Activated CD4-positive, alpha-beta T cell treated with anti-CD3 and anti-CD28 coated beads for 36 hours (primary cell): ENCODE results near the gene ZNF44. TPM values are rescaled to one million over a fixed set of nuclear protein-coding genes. Genes with fewer than 3 reads are reported as not detected.

Experiments
- ATAC-seq: fragments of 200-7000 bp; cut with Tn5 transposase; one replicate; pipeline ENCODE4 v1.10.0; 2021; ENCODE audit warnings: mild to moderate bottlenecking, moderate library complexity
- CTCF ChIA-PET: fragments of 350-600 bp; sonication (Branson Sonifier 250); formaldehyde crosslinking; loops from one replicate; lab custom pipeline; 2021; ENCODE audit warnings: antibody characterized with exemption; lab: Charles Lee
- POLR2A ChIA-PET: fragments of 350-600 bp; sonication (Branson Sonifier 250); formaldehyde crosslinking; loops from one replicate; lab custom pipeline; 2021; ENCODE audit warnings: antibody characterized with exemption, inconsistent platforms; lab: Charles Lee
- DNase-seq: peaks from one replicate; pipeline ENCODE4 v3.0.0-alpha.2; 2020
- H3K27ac Mint-ChIP-seq: one replicate; pipeline ENCODE4 v1.8.0; 2021; ENCODE audit warnings: mixed read lengths
- H3K27me3 Mint-ChIP-seq: one replicate; pipeline ENCODE4 v1.8.0; 2021; ENCODE audit warnings: mixed read lengths
- H3K36me3 Mint-ChIP-seq: one replicate; pipeline ENCODE4 v1.8.0; 2021; ENCODE audit warnings: low read depth, mixed read lengths
- H3K4me1 Mint-ChIP-seq: one replicate; pipeline ENCODE4 v1.8.0; 2021; ENCODE audit warnings: mixed read lengths
- H3K4me3 Mint-ChIP-seq: one replicate; pipeline ENCODE4 v1.8.0; 2021; ENCODE audit warnings: mild to moderate bottlenecking, moderate library complexity, mixed read lengths
- H3K9me3 Mint-ChIP-seq: one replicate; pipeline ENCODE4 v1.8.0; 2021; ENCODE audit warnings: low read depth, mixed read lengths
- intact Hi-C, 2 experiments: fragments of 100-400 bp; cut with DNase I in 1 of 2; cut with micrococcal nuclease in 1 of 2; formaldehyde crosslinking; loops; one replicate each; pipeline versions ENCODE4 v1.14.2 to v1.15.1; 2022 to 2024; cut with DNase I, micrococcal nuclease
- total RNA-seq, 2 experiments: library from RNA; stranded (reverse); gene quantifications; one replicate each; pipeline ENCODE4 v1.2.3, GENCODE V29; 2021

Gene ZNF44
- total RNA-seq, 2 experiments from 2014 or later: 7.3 to 8.1 TPM

DNA sequence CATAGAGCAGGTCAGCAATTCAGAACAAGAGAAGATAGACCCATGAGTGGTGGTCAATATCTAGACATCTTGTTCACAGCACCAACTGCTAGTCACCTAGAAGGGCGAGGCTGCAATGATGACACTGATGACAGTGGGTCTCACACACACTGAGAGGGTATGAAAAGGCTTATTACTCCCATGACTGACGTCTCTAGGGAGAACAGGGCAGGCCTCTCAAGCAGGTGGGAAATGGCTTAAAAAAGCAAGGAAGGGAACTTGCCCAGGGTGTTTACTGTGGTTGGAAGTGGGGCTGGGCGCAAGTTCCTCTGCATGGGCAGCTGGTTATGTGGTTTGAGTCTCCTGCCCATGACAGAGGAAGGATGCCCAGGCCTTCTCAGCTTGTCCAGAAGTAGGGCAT lies 33.8 kb downstream of the ZNF44 start:
- ChIA-PET POLR2A (no interaction called here), CTCF (interaction anchor here (0.7 kb wide), 1 partner anchor 158 kb away, joined by 3 read pairs; no protein-coding TSS in a partner anchor)
- H3K4me1 Mint-ChIP-seq: no peaks in the 10 kb centered on the region
- peaks cover 36% of the 10 kb centered on the region for H3K9me3 Mint-ChIP-seq
- H3K27ac Mint-ChIP-seq: no peak overlapping the region
- no peak overlapping the region for H3K4me3 Mint-ChIP-seq
- intact Hi-C loops: no loop called here
- H3K36me3 Mint-ChIP-seq: peaks cover 17% of the 10 kb centered on the region
- DNase-seq (no peak), ATAC-seq (no peak)
- no peaks in the 10 kb centered on the region for H3K27me3 Mint-ChIP-seq

DNA sequence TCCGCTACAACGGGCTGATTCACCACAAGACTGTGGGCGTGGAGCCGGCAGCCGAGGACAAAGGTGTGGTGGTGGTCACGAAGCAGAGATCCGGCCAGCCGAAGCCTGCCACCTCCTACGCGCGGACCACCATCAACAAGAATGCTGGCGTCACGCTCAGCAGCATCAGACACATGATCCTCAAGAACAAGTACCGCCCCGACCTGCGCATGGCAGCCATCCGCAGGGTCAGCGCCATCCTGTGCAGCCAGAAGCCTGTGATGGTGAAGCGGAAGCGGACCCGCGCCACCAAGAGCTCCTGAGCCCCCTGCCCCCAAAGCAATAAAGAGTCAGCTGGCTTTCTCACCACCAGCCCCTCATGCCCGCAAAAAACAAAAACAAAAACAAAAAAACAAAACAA lies 34.4 kb downstream of the ZNF44 start:
- Mint-ChIP-seq H3K27me3 (no peaks in the 10 kb centered on the region), H3K9me3 (peaks cover 34% of the 10 kb centered on the region), H3K36me3 (peaks cover 13% of the 10 kb centered on the region), H3K4me3 (no peak overlapping the region), H3K4me1 (peaks cover 4% of the 10 kb centered on the region), H3K27ac (no peak overlapping the region)
- ATAC-seq (no peak), DNase-seq (no peak)
- intact Hi-C loops: no loop called here
- ChIA-PET CTCF (interaction anchor here (0.7 kb wide), 1 partner anchor 159 kb away, joined by 3 read pairs; no protein-coding TSS in a partner anchor), POLR2A (no interaction called here)

DNA sequence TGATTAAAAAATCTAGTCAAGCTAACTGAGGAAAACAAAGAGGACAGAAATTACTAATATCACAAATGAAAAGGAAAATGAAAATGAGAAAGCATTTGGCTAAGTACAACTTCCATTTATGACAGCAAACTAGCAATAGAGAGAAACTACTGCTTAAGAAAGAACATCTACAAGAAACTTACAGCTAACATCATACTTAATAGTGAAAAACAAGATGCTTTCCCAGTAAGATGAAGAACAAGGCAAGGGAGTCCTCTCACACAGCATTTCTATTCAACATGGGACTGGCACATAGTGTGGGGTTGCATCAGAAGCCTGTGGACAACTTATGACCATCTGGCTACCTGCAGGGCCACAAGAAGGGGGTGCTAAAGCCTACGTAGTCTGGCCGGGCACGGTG lies 39.3 kb downstream of the ZNF44 start:
- H3K27ac Mint-ChIP-seq: peak overlapping the region; percentile 48
- intact Hi-C loops: no loop called here
- H3K27me3 Mint-ChIP-seq: no peaks in the 10 kb centered on the region
- H3K9me3 Mint-ChIP-seq: peaks cover 29% of the 10 kb centered on the region
- H3K4me1 Mint-ChIP-seq: peaks cover 8% of the 10 kb centered on the region
- no peak overlapping the region for H3K4me3 Mint-ChIP-seq
- POLR2A ChIA-PET: interaction anchor here (1.2 kb wide), 1 partner anchor 78 kb away, joined by 3 read pairs; the partner anchor contains the start of gene ZNF563
- peak; percentile 74 for ATAC-seq
- H3K36me3 Mint-ChIP-seq: peaks cover 23% of the 10 kb centered on the region
- CTCF ChIA-PET: interaction anchor here (0.6 to 1.0 kb wide), 3 partner anchors 110 to 324 kb away, joined by 3 to 4 read pairs (median 3); partner anchors contain the start of gene ZNF442
- peak; percentile 11 for DNase-seq

DNA sequence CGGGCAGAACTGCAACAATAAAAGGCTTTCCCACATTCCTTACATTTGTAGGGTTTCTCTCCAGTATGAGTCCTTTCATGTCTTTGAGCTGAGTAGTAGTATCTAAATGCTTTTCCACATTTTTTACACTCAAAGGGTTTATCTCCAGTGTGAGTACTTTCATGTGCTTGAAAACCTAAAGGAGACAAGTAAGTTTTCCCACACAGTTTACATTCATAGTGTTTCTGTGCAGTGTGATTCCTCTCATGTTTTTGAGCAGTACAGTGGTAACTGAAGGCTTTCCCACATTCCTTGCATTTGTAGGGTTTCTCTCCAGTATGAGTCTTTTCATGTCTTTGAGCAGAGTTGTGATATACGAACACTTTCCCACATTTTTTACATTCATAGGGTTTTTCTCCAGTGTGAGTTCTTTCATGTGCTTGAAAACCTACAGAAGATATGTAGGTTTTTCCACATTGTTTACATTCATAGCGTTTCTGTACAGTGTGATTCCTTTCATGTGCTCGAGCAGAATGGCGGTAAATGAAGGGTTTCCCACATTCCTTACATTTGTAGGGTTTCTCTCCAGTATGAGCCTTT lies 47.0 kb downstream of the ZNF44 start:
- H3K9me3 Mint-ChIP-seq: peaks cover 41% of the 10 kb centered on the region

DNA sequence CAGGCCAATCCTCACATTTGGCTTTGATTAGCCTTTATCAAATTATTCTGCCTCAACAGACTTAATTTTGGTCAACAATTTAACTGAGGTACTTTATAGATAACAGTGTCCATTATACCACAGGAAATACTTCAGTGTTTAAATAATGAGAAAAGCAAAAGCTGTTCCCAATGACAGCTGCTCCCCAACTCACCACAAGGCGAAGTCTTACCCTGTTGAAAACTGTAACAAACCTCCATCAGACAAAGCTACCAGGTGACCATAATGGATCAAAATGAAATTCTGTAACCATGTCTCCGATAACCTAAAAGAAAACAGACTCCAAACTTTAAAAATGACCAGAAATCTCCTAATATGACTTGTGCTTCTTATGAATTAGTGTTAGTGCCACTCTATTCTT lies 50.3 kb downstream of the ZNF44 start:
- Mint-ChIP-seq H3K4me3 (no peak overlapping the region), H3K9me3 (peaks cover 45% of the 10 kb centered on the region), H3K27ac (no peak overlapping the region), H3K27me3 (no peaks in the 10 kb centered on the region), H3K36me3 (peaks cover 56% of the 10 kb centered on the region), H3K4me1 (no peaks in the 10 kb centered on the region)
- no peak for DNase-seq
- no peak for ATAC-seq
- ChIA-PET CTCF (interaction anchor here (0.6 to 1.0 kb wide), 3 partner anchors 8 to 121 kb away, joined by 3 to 4 read pairs (median 3); partner anchors contain the start of gene ZNF442), POLR2A (no interaction called here)
- intact Hi-C loops: no loop called here

More for the DNA sequence above, 47.0 kb downstream of the ZNF44 start:
- ATAC-seq: no peak
- ChIA-PET CTCF (no interaction called here), POLR2A (no interaction called here)
- Mint-ChIP-seq H3K36me3 (peaks cover 62% of the 10 kb centered on the region), H3K27me3 (no peaks in the 10 kb centered on the region), H3K4me1 (no peaks in the 10 kb centered on the region), H3K27ac (no peak overlapping the region), H3K4me3 (no peak overlapping the region)
- no peak for DNase-seq
- intact Hi-C loops: no loop called here

DNA sequence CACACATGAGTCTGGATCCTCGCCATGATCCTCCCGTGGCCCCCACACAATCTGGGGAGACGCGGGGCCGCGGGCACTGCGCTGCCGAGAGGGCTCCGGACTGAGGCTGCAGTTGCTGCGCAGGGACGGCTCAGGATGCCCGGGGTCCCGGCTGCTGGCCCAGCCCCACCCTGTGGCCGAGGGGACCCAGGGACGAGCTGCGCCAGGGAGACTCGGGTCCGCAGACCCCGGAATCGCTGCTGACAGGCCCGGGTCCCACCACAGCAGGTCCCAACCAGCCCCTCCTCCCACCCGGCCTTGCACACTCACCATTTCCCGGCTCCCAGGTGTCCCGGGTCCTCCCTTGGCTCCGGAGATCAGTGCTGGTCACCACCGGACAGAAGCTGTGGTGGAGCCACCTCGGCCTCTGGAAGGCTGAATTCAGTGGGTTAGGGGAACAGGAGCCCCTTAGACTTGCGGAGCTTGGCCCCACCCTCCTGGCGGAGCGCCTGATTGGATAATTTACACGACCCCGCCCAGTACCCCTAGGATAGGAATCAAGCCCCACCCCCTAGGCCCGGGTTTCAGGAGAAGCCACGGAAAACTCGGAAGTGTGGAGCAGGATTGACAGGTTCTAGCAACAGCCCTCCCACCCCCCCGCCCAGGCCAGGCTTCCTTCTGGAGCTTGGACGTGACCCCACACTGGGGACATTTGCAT lies 57.4 kb downstream of the ZNF44 start:
- DNase-seq: no peak
- Mint-ChIP-seq H3K4me1 (no peaks in the 10 kb centered on the region), H3K36me3 (peaks cover 43% of the 10 kb centered on the region), H3K27me3 (no peaks in the 10 kb centered on the region), H3K4me3 (no peak overlapping the region), H3K9me3 (peaks cover 16% of the 10 kb centered on the region), H3K27ac (no peak overlapping the region)
- POLR2A ChIA-PET: no interaction called here
- intact Hi-C loops: no loop called here
- CTCF ChIA-PET: no interaction called here
- ATAC-seq: no peak

DNA sequence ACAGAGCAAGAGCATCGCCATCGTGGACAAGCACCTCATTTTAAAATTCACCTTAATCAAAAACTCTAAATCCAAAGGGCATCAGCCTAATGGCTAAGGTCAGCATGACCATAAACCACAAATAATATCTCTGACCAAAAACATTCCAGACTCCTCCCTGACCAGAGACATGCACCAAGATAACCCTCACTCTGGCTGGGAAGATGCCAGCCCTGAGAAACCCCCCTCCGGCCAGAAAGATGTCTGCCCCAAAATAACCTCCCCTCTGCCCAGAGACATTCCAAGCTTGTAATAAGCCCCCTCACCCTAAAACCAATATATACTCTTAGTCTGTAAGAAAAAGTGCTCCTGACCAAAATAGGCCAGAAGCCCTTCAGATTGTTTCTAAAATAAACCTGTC lies 61.7 kb downstream of the ZNF44 start:
- H3K27ac Mint-ChIP-seq: no peak overlapping the region

DNA sequence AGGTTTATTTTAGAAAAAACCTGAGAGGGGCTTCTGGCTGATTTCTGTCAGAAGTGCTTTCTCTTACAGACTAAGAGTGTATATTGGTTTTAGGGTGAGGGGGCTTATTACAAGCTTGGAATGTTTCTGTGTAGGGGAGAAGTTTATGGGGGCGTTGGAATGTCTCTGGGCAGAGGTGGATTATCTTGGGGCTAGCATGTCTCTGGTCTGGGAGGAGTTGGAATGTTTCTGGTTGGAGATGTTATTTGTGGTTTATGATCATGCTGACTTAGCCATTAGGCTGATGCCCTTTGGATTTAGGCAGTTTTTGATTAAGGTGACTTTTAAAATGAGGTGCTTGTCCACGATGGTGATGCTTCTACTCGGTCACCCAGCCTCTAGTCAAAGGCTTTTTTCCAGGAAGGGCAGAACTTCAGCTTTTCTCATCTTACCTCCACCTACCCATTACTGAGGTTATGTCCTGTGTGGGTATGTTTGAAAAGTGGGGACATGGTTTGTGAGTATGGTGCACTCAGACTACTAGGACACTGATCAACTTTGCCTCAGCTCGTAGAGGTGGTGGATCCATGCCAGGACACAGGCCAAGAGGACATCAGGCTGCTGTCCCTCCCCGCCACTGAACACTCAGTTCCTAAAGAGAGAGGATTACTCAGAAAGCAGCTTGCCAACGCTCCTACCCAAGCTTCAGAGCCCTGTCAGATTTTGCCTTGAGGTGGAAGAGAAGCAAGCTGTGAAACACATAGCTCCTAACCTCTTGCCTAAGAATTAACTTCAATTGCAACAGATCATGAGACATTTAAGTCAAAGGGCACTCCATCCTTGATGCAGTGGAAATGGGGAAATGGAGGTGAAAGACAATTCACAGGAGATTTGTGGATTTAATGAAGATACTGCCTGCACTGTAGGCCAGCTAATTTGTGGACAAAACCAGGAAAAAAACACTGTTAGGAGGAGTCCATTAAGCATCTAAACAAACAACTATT lies 63.6 kb downstream of the ZNF44 start:
- intact Hi-C loops: no loop called here
- Mint-ChIP-seq H3K27ac (no peak overlapping the region), H3K27me3 (no peaks in the 10 kb centered on the region), H3K4me1 (no peaks in the 10 kb centered on the region), H3K9me3 (peaks cover 5% of the 10 kb centered on the region), H3K4me3 (no peak overlapping the region), H3K36me3 (peaks cover 32% of the 10 kb centered on the region)
- POLR2A ChIA-PET: no interaction called here
- no peak for ATAC-seq
- CTCF ChIA-PET: no interaction called here
- DNase-seq: no peak

More for the DNA sequence above, 61.7 kb downstream of the ZNF44 start:
- no peaks in the 10 kb centered on the region for H3K27me3 Mint-ChIP-seq
- ChIA-PET POLR2A (no interaction called here), CTCF (no interaction called here)
- intact Hi-C loops: no loop called here
- DNase-seq (no peak), ATAC-seq (no peak)
- H3K4me1 Mint-ChIP-seq: no peaks in the 10 kb centered on the region
- peaks cover 6% of the 10 kb centered on the region for H3K9me3 Mint-ChIP-seq
- H3K36me3 Mint-ChIP-seq: peaks cover 42% of the 10 kb centered on the region
- no peak overlapping the region for H3K4me3 Mint-ChIP-seq

DNA sequence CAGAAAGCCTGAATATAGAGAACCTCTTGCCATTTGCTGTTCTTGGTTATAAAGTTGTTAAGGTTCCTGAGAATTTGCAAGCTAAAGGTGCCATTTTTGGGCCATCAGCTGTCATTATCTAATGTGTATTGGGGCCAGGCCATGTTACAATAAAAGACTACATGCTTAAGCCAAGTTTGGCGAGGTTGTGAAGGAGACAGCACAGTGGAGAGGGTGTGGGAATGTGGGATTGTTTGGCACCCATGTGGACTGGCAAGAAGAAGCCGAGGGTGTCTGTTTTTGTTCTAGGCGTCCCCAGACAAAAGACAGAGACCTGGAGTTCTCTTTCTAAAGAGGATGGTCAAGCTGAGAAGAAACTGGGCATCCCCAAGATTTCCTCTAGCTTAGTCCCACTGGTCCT lies 64.7 kb downstream of the ZNF44 start:
- DNase-seq (no peak), ATAC-seq (no peak)
- no peaks in the 10 kb centered on the region for H3K27me3 Mint-ChIP-seq
- intact Hi-C loops: no loop called here
- ChIA-PET POLR2A (no interaction called here), CTCF (no interaction called here)
- peaks cover 29% of the 10 kb centered on the region for H3K36me3 Mint-ChIP-seq
- H3K9me3 Mint-ChIP-seq: peaks cover 2% of the 10 kb centered on the region
- H3K4me3 Mint-ChIP-seq: no peak overlapping the region
- H3K4me1 Mint-ChIP-seq: no peaks in the 10 kb centered on the region
- H3K27ac Mint-ChIP-seq: no peak overlapping the region

DNA sequence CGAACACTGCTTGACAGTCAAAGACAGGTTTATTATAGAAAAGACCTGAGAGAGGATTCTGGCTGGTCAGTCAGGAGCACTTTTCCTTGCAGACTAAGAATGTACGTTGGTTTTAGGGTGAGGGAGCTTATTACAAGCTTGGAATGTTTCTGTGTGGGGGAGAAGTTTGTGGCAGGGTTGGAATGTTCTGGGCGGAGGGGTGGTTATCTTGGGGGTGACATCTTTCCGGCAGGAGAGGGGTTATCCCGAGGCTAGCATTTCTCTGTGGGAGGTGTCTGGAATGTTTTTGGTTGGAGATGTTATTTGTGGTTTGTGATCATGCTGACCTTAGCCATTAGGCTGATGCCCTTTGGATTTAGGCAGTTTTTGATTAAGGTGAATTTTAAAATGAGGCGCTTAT lies 70.0 kb downstream of the ZNF44 start:
- Mint-ChIP-seq H3K9me3 (peaks cover 7% of the 10 kb centered on the region), H3K27ac (no peak overlapping the region), H3K4me3 (no peak overlapping the region), H3K27me3 (no peaks in the 10 kb centered on the region), H3K36me3 (peaks cover 12% of the 10 kb centered on the region), H3K4me1 (no peaks in the 10 kb centered on the region)
- no peak for ATAC-seq
- ChIA-PET CTCF (interaction anchor here (0.6 kb wide), 1 partner anchor 377 kb away, joined by 4 read pairs; no protein-coding TSS in a partner anchor), POLR2A (interaction anchor here (0.6 kb wide), 1 partner anchor 141 kb away, joined by 3 read pairs; the partner anchor contains the start of gene ZNF442)
- DNase-seq: no peak
- intact Hi-C loops: no loop called here

DNA sequence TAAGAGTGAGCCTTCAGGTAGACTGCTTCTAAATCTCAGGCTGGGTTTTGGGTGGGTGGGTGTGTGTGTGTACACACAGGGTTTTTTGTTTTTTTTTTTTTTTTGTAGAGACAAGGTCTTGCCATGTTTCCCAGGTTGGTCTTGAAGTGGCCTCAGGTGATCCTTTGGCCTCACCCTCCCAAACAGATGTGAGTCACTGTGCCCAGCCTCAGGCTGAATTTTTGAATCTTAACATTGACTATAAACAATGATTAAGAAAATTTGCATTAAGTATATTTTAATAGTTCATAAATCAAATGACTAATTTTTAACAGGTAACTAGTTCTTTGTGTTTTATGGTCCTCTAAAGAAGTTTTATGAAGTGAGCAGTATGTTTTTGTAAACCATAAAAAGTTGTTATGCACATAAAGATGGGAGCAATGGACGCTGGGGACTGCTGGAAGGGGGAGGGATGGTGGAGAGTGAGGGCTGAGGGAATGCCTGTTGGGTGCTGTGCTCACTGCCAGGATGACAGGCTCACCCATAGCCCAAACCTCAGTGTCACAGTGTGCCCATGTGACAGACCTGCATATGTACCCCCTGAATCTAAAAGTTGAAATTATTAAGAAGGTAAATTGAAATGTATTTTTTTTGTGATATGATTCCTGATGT lies 71.6 kb downstream of the ZNF44 start:
- Mint-ChIP-seq H3K36me3 (peaks cover 16% of the 10 kb centered on the region), H3K9me3 (peaks cover 7% of the 10 kb centered on the region), H3K4me3 (no peak overlapping the region), H3K27ac (no peak overlapping the region), H3K4me1 (no peaks in the 10 kb centered on the region), H3K27me3 (no peaks in the 10 kb centered on the region)
- intact Hi-C loops: no loop called here
- ChIA-PET CTCF (no interaction called here), POLR2A (no interaction called here)
- no peak for DNase-seq
- no peak for ATAC-seq
